SK-N-DZ (cell line): ENCODE results near the gene PHOSPHO2.

ENCODE experiments used
- small RNA-seq, 2 experiments: library from RNA; depleted of rRNA; stranded (forward); fragments of <200 nt; gene quantifications; one replicate each; pipeline ENCODE3, GENCODE V24; 2014

The PHOSPHO2 gene

Small RNAs within 50 kb of the gene (small RNA-seq; reads per million reads assigned to genes)
- gene RF00432, result 0 reads per million in 2 experiments
